HepG2 (cell line): ENCODE results near the gene IRX2. TPM values are rescaled to one million over a fixed set of nuclear protein-coding genes. Genes with fewer than 3 reads are reported as not detected.

Source experiments
- ATAC-seq: fragments of 200-7000 bp; cut with Tn5 transposase; 3 replicates; pipeline ENCODE4 v1.9.1; 2020; ENCODE audit warnings: mild to moderate bottlenecking, moderate library complexity
- BruUV-seq: library from RNA; stranded (reverse); fragments of 400-500 nt; replicated peaks from 2 replicates; lab custom pipeline; 2021; lab: Mats Ljungman, UMichigan
- CTCF ChIA-PET: fragments of 300-600 bp; formaldehyde crosslinking; extraction: SDS; loops from one replicate; lab custom pipeline; 2021; ENCODE audit warnings: low total read pairs, inconsistent platforms, low intra/inter-chr PET ratio; lab: Yijun Ruan, JAX
- POLR2A ChIA-PET: fragments of 350-600 bp; sonication (Branson Sonifier 250); formaldehyde crosslinking; loops from one replicate; lab custom pipeline; 2020; ENCODE audit warnings: antibody characterized with exemption, inconsistent platforms; lab: Yijun Ruan, JAX
- DNase-seq: peaks from one replicate; pipeline ENCODE4 v3.0.0-alpha.2; 2015; ENCODE audit warnings: low spot score
- FAIRE-seq: peaks from 3 replicates; lab custom pipeline; 2011; peaks lifted over from hg19 to GRCh38; lab: Jason Lieb, UNC
- H2AFZ ChIP-seq: one replicate; pipeline ENCODE4 v1.6.1; 2011; ENCODE audit warnings: low read length, inconsistent platforms
- H3K27ac ChIP-seq: fragments of 300-600 bp; 3 replicates; pipeline ENCODE4 v1.8.0; 2011; ENCODE audit warnings: mixed run types, mild to moderate bottlenecking, mixed read lengths, low read length, inconsistent platforms; ENCODE audit not compliant: insufficient read depth; ENCODE audit errors: extremely low read length
- H3K27me3 ChIP-seq, 2 experiments: fragments of 200-600 bp in 1 of 2; 2 replicates in 1 of 2; 3 replicates in 1 of 2; pipeline versions ENCODE4 v1.6.0 to v1.8.0; 2011; ENCODE audit warnings: low read length in 2 of 2, mild to moderate bottlenecking in 2 of 2, moderate library complexity in 2 of 2, inconsistent platforms in 1 of 2; ENCODE audit not compliant: insufficient read depth in 2 of 2, control insufficient read depth in 1 of 2
- H3K36me3 ChIP-seq, 2 experiments: fragments of 200-600 bp in 1 of 2; replicated peaks in 1 of 2; 2 replicates in 1 of 2; 3 replicates in 1 of 2; pipeline versions ENCODE4 v1.5.1 to v1.8.0; 2011; ENCODE audit warnings: low read length in 2 of 2, inconsistent platforms in 1 of 2; ENCODE audit not compliant: insufficient read depth in 2 of 2, control insufficient read depth in 1 of 2
- H3K4me1 ChIP-seq: 2 replicates; pipeline ENCODE4 v1.5.1; 2012; ENCODE audit warnings: low read length, inconsistent platforms; ENCODE audit not compliant: insufficient read depth
- H3K4me2 ChIP-seq: 2 replicates; pipeline ENCODE4 v1.6.0; 2011; ENCODE audit warnings: low read depth, low read length, inconsistent platforms
- H3K4me3 ChIP-seq, 3 experiments: fragments of 200-600 bp in 1 of 3; sonication (generic), shearing (Covaris generic) in 1 of 3; replicated peaks in 1 of 3; 2 replicates each; pipeline ENCODE4 v1.5.1; 2011 to 2016; ENCODE audit warnings: low read length in 3 of 3, inconsistent platforms in 2 of 3, low read depth in 2 of 3, mild to moderate bottlenecking in 2 of 3, control low read depth in 1 of 3, mixed read lengths in 1 of 3; ENCODE audit not compliant: insufficient read depth in 1 of 3
- H3K79me2 ChIP-seq: one replicate; pipeline ENCODE4 v1.6.1; 2011; ENCODE audit warnings: low read length, inconsistent platforms; ENCODE audit not compliant: insufficient read depth
- H3K9ac ChIP-seq: 2 replicates; pipeline ENCODE4 v1.6.0; 2011; ENCODE audit warnings: mild to moderate bottlenecking, low read depth, low read length, inconsistent platforms; ENCODE audit not compliant: insufficient read depth
- H3K9me3 ChIP-seq: 2 replicates; pipeline ENCODE4 v1.5.1; 2012; ENCODE audit warnings: mild to moderate bottlenecking, low read length
- H4K20me1 ChIP-seq: 2 replicates; pipeline ENCODE4 v1.6.0; 2011; ENCODE audit warnings: inconsistent platforms, mild to moderate bottlenecking, low read length, moderate library complexity; ENCODE audit not compliant: insufficient read depth
- ATF5 ChIP-seq: sonication (generic); formaldehyde crosslinking; IDR thresholded peaks from 2 replicates; pipeline ENCODE4 v1.4.0; 2020; ENCODE audit warnings: mild to moderate bottlenecking, low read depth, missing genetic modification reagents
- CEBPZ ChIP-seq: IDR thresholded peaks from 2 replicates; pipeline ENCODE4 v1.6.1; 2012; ENCODE audit warnings: low read length, improper control_type of control experiment
- EHMT2 ChIP-seq: fragments of 200-600 bp; sonication (generic); IDR thresholded peaks from 2 replicates; pipeline ENCODE4 v1.7.0; 2017; ENCODE audit warnings: antibody characterized with exemption, low read depth, low read length, borderline replicate concordance
- NFYC ChIP-seq: IDR thresholded peaks from 2 replicates; pipeline ENCODE4 v1.6.1; 2016; ENCODE audit warnings: missing genetic modification reagents, missing compliant biosample characterization
- PHF21A ChIP-seq: sonication (generic); formaldehyde crosslinking; IDR thresholded peaks from 2 replicates; pipeline ENCODE4 v1.5.0; 2020; ENCODE audit warnings: mild to moderate bottlenecking, missing genetic modification reagents
- SP2 ChIP-seq: sonication (generic); formaldehyde crosslinking; IDR thresholded peaks from 2 replicates; pipeline ENCODE4 v1.5.1; 2020; ENCODE audit warnings: mild to moderate bottlenecking, missing genetic modification reagents
- TOE1 ChIP-seq: sonication (generic); formaldehyde crosslinking; IDR thresholded peaks from 2 replicates; pipeline ENCODE4 v1.4.0; 2020; ENCODE audit warnings: mild to moderate bottlenecking, missing genetic modification reagents
- ZBTB49 ChIP-seq: sonication (generic); formaldehyde crosslinking; IDR thresholded peaks from 2 replicates; pipeline ENCODE4 v1.4.0; 2020; ENCODE audit warnings: missing genetic modification reagents, borderline replicate concordance
- ZFP36 ChIP-seq: fragments of 150-350 bp; IDR thresholded peaks from 2 replicates; pipeline ENCODE4 v1.6.1; 2018; ENCODE audit warnings: borderline replicate concordance, low read length, low read depth; ENCODE audit not compliant: partially characterized antibody
- ZNF3 ChIP-seq: IDR thresholded peaks from 2 replicates; pipeline ENCODE4 v1.7.0; 2017; ENCODE audit warnings: inconsistent platforms
- ZNF563 ChIP-seq: sonication (generic); formaldehyde crosslinking; IDR thresholded peaks from 2 replicates; pipeline ENCODE4 v1.8.0; 2022; ENCODE audit warnings: mild to moderate bottlenecking, moderate library complexity, missing genetic modification reagents
- ZNF740 ChIP-seq: sonication (generic); formaldehyde crosslinking; IDR thresholded peaks from 2 replicates; pipeline ENCODE4 v1.4.0; 2020; ENCODE audit warnings: missing genetic modification reagents
- ZNF784 ChIP-seq: sonication (generic); formaldehyde crosslinking; IDR thresholded peaks from 2 replicates; pipeline ENCODE4 v1.5.1; 2020; ENCODE audit warnings: missing genetic modification reagents, mild to moderate bottlenecking, borderline replicate concordance
- WGBS: methylation state at CpG from one replicate; pipeline ENCODE4 v1.1.6; 2017; ENCODE audit warnings: low lambda C conversion rate; 5-methylcytosine and 5-hydroxymethylcytosine counted together
- in situ Hi-C: cut with HindIII; loops from 2 replicates; pipeline ENCODE4 v1.10.0; 2017; ENCODE audit warnings: low pct_unique_long_range_greater_than_20kb; ENCODE audit not compliant: extremely low pct_ligation_motif_present
- intact Hi-C: fragments of 100-400 bp; cut with micrococcal nuclease; formaldehyde crosslinking; loops from one replicate; pipeline ENCODE4 v1.10.0; 2022; ENCODE audit not compliant: unreplicated experiment
- polyA plus RNA-seq, 8 experiments: library from polyadenylated mRNA; depleted of rRNA in 3 of 8; stranded (reverse) in 7 of 8; unstranded in 1 of 8; fragments of >200 nt; fragmentation: Illumina TruSeq in 4 of 8; extraction: Trizol in 4 of 8; gene quantifications; 2 replicates each; pipeline versions ENCODE4 v1.2.1 to v1.2.3, GENCODE V29; 2011 to 2016; ENCODE audit warnings: low read depth in 4 of 8, missing spikeins in 1 of 8, mixed read lengths in 1 of 8; ENCODE audit not compliant: insufficient read depth in 1 of 8
- total RNA-seq, 5 experiments: library from RNA; depleted of rRNA; stranded (reverse); fragments of >200 nt; fragmentation: Illumina TruSeq; extraction: Trizol; gene quantifications; 2 replicates each; pipeline ENCODE4 v1.2.3, GENCODE V29; 2016; ENCODE audit warnings: low read depth in 1 of 5

Gene IRX2
- total and polyA plus RNA-seq, 2 of the 13 experiments (the other 11 are each of a cell fraction or from before 2014, with no cell fraction given), result not detected

GRCh38 chr5:2714026-2714425, 37.5 kb downstream of the IRX2 start (continued):
- no peak for TF ChIP-seq CEBPZ
- TF ChIP-seq, all 625 proteins: peak for 0

GRCh38 chr5:2711446-2712425, 39.7 kb downstream of the IRX2 start:
- no peak for ATAC-seq
- Histone ChIP-seq H3K9ac (no peak overlapping the region), H3K79me2 (no peaks in the 10 kb centered on the region), H3K4me1 (no peaks in the 10 kb centered on the region), H3K36me3 (no peaks in the 10 kb centered on the region), H3K27me3 (peaks cover 0 to 33% of the 10 kb centered on the region in 2 experiments; a peak in 2 of 5 replicates), H4K20me1 (no peaks in the 10 kb centered on the region), H3K4me2 (no peak overlapping the region), H3K9me3 (no peaks in the 10 kb centered on the region), H3K27ac (no peak overlapping the region), H3K4me3 (no peak overlapping the region), H2AFZ (no peak overlapping the region)
- CTCF ChIA-PET, result no interaction called here
- no peak for FAIRE-seq
- BruUV-seq, result no TSS peak
- POLR2A ChIA-PET, result no interaction called here
- DNase-seq, result no peak
- intact Hi-C loops, result no loop called here
- 10% methylated on average over 16 of the region's 24 CpGs for WGBS
- in situ Hi-C loops, result no loop called here
- TF ChIP-seq ZNF784 (CRISPR knock-in tag) (no peak), ZNF740 (CRISPR knock-in tag) (no peak), NFYC (CRISPR knock-in tag) (no peak), ATF5 (CRISPR knock-in tag) (no peak), TOE1 (CRISPR knock-in tag) (no peak), ZNF3 (no peak), ZBTB49 (no peak), SP2 (CRISPR knock-in tag) (no peak), ZNF563 (CRISPR knock-in tag) (no peak), ZFP36 (no peak), PHF21A (no peak), EHMT2 (no peak)
